ENCODE measurements around the gene GNA14.
"Not testable (repeated sequence)": the region's sequence is repeated elsewhere in the genome, so short reads cannot be mapped to it uniquely, and the experiment has no call there.

GNA14 gene

GRCh38 chr9:77587042-77587441 is 61.1 kb downstream of the GNA14 start:
- no peak for DNase-seq

GRCh38 chr9:77586591-77586990 is 61.5 kb downstream of the GNA14 start:
- DNase-seq, result no peak

GRCh38 chr9:77585335-77585786 is 62.8 kb downstream of the GNA14 start:
- no peak for DNase-seq

- not testable (repeated sequence) for DNase-seq
Measured at GRCh38 chr9:77584927-77585326, 63.2 kb downstream of the GNA14 start.

DNA sequence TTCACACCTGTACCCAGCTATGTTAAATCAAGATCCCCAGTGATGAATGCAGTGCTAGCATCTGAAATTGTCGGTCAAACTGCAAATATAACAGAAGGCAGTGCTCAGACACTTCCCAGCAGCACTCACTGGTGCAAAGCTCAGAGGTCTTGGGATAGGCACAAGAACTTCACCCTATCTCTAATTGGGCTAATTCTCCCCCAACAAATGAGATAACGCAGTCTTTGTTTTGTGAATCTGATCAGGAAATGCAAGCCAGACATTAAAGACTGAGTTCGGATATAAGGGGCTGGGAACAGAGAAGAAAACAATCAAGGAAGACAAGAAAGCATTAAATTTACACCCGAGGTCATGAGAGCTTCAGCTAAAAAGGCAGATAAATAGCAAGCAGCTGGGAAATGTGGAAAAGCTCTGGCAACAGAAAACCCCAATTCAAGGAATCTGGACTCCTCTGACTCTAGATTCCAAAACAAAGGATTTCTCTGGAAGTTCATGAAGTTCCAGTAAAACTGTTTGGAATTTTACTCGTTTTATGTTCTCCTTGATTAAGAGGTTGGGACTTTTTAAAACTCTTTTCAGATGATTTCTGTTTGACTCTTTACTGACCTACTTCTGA is 65.1 kb downstream of the GNA14 start:
- no peak for DNase-seq

DNA sequence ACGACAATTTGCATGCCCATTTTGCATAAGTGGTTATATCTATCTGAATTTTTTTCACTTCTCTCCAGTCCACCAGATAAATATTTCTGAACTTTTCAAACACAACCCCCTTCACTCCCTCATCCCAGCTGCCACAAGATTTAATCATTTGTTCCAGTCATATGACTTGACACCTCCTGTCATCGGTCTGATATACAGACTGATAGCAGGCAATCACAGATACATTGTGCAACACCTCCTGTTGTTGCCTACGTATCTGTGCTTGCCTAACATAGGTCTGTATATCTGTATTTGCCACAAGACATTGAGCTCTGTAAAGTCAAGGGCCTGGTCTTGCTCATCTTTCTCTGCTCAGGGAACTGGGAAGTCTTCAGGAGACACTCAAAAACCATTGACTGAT is 65.6 kb downstream of the GNA14 start:
- no peak for DNase-seq

GRCh38 chr9:77575785-77576184 is 72.3 kb downstream of the GNA14 start:
- no peak for DNase-seq

GRCh38 chr9:77569335-77569734 is 78.8 kb downstream of the GNA14 start:
- DNase-seq, result no peak

GRCh38 chr9:77563174-77563573 is 84.9 kb downstream of the GNA14 start:
- peak; percentile 94 for DNase-seq

DNA sequence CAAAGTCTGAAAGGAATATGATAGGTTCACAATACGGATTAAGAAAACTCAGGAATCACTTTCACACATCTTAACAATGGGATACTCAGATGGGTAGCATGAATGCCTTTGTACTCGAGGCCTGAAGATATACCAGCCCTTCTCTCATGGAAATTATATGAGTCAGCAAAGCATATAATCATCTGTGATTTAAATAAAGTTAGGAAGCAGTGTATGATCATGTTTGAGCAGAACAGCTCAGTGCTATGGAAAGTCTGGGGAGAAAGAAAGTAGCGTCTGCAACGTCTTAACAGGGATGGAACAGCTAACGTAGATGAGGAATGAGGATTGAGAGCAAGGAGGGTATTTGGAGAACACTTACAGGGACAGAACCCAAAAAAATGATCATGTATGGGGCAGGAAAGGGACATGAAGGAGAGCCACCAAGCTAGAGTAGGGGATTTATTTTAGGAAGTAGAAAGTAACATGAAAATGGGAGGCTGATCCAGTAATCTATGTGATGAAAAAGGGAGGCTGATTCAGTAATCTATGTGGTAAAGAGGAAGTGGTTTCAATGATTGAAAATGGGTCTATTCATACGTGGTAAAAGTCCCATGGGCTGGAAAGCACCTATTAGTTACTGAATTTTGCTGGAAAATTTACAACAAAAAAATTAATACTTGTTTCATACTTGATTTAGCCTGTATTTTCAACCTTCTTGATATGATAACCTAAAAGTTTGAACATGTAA is 85.9 kb downstream of the GNA14 start:
- no peak for DNase-seq

- DNase-seq, result no peak
Measured at GRCh38 chr9:77561331-77562018, 86.6 kb downstream of the GNA14 start.

DNA sequence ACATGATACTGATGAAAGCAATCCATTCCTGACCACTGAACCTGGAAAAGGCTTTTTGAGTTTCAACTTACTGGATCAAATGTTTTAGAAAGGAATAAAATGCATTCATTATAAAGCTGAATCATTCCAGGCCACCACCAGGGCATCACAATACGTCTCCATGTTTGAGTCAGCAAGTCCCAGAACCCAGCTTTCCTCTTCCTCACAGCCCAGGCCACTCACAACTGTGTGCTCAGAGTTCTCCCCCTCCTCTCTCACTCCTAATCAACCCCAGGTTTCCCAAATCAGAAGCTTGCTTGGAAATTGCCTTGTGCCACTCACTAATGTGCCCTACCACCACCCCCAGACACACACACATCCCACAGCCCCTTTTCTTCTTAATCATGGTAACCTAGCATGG is 91.7 kb downstream of the GNA14 start:
- DNase-seq, result no peak

GRCh38 chr9:77554586-77555105 is 93.5 kb downstream of the GNA14 start:
- no peak for DNase-seq

GRCh38 chr9:77547106-77547730 is 100.9 kb downstream of the GNA14 start:
- DNase-seq, result no peak

GRCh38 chr9:77546376-77546950 is 101.7 kb downstream of the GNA14 start:
- no peak for DNase-seq

DNA sequence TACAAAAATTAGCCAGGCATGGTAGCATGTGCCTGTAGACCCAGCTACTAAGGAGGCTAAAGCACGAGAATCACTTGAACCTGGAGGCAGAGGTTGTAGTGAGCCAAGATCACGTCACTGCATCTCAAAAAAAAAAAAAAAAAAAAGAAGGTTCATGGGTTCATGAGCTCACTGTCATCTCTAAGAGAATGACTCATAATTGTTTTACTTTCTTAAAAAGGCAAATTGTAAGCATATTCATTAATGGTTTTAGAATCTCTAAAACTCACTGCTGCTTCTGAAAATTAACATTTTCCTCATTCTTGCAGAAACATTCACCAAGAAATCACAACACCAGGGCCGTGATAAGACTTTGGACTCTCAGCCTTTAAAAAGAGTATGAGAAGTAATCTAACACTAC is 103.6 kb downstream of the GNA14 start:
- DNase-seq, result no peak

DNA sequence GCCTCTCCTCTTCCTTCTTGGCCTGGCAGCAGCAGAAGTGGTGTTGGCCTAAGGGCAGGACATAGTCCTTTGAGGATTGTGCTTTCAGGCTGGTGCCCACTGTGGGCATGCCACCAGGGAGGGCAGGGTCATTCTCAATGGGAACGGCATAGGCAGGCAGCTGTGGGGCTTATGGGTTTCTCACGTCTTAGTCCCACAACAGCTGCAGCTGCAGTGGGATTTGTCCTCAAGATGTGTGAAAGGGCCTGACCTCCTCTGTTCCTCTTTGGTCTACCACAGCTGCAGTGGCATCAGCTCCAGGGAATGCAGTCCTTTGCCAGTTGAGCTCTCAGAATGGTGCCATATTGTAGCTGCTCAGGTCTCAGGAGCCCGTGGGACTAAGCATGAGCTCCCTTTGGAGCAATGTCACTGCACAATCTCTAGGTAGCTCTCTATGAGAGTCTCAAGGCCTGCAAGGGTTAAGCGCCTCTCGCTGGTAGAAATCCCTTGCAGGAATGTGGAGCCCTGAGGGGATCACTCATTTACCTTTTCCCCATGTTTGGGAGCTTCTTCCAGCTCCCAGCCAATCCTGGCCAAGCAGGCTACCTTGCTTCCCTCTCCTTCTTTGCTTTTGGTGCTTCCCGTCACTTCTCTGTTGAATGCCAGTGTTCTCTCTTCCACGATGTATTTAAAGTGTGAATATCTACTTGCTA is 104.8 kb downstream of the GNA14 start:
- DNase-seq, result no peak

GRCh38 chr9:77541600-77541999 is 106.5 kb downstream of the GNA14 start:
- DNase-seq, result no peak

DNA sequence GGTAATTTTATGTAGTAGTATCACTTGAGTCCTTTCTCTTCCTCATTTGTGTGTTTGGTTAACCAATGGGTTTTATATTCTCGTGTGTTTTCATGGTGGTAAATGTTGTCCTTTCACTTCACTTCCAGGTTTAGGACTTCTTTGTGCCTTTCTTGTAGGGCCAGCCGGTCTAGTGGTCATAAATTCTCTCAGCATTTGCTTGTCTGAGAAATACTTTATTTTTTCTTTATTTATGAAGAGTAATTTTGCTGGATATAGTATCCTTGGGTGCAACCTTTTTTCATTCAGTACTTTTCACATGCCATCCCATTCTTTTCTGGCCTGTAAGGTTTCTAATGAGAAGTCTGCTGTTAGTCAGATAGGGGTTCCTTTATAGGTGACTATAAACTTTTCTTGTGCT is 107.1 kb downstream of the GNA14 start:
- DNase-seq, result no peak

DNA sequence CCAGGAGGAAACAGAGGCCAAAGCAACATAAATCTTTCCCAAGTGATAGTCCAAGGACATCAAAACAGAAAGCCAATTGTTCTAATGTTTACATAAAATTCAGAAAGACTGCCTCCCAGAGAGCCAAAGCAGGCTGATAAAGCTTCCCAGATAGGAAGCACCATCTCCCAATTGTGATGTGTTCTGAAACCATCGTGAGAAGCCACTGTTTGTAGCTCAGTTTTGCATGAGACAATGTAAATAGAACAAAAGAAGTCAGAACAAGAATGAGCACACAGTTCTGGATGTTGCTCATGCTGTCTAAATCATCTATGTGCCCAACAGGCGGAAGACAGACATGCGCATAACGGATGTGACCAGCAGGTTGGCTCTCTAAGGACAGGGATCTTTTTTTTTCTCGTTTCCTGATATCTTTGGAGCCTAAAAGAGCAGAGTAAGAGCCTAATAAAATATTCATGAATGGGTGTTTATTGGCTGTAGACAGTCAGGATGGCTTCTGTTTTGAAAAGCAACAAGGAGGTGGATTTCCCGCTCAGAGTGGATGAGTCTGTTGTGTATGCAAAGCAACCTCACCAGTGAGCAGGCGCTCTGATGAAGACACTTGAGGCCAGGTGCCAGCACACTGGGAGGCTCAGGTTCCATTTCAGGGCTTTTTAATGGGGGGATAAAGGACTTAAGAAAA is 113.6 kb downstream of the GNA14 start:
- no peak for DNase-seq

GRCh38 chr9:77533671-77534070 is 114.5 kb downstream of the GNA14 start:
- DNase-seq, result no peak

GRCh38 chr9:77532607-77533006 is 115.5 kb downstream of the GNA14 start:
- no peak for DNase-seq

All from NCI-H2227 treated with DMSO at 0.1 percent for 48 hours (cell line).